HEK293 (cell line): ENCODE data around the gene MRRF.

ENCODE experiments used
- CTCF ChIA-PET: fragments of 350-600 bp; formaldehyde crosslinking; extraction: SDS; loops from one replicate; lab custom pipeline; 2021; ENCODE audit warnings: antibody characterized with exemption; lab: Yijun Ruan, JAX
- POLR2A ChIA-PET: fragments of 300-600 bp; formaldehyde crosslinking; extraction: SDS; loops from one replicate; lab custom pipeline; 2020; ENCODE audit warnings: antibody characterized with exemption, inconsistent platforms; lab: Yijun Ruan, JAX
- H3K27ac ChIP-seq: fragments of 200-500 bp; sonication (Bioruptor generic); 2 replicates; pipeline ENCODE4 v1.5.1; 2014; ENCODE audit warnings: low read depth, low read length, control low read depth, inconsistent platforms; ENCODE audit errors: extremely low read depth
- H3K36me3 ChIP-seq, 2 experiments: fragments of 200-500 bp in 1 of 2; sonication (Bioruptor generic) in 1 of 2; 1 replicate in 1 of 2; 2 replicates in 1 of 2; pipeline ENCODE4 v1.5.1; 2014 to 2017; ENCODE audit warnings: inconsistent platforms in 2 of 2, low read length in 2 of 2; ENCODE audit not compliant: control insufficient read depth in 2 of 2, insufficient read depth in 1 of 2
- H3K4me1 ChIP-seq: fragments of 200-500 bp; sonication (Bioruptor generic); 2 replicates; pipeline ENCODE4 v1.5.1; 2014; ENCODE audit warnings: mild to moderate bottlenecking, low read length, inconsistent platforms; ENCODE audit not compliant: control insufficient read depth, insufficient read depth
- H3K4me3 ChIP-seq: 2 replicates; pipeline ENCODE4 v1.5.1; 2011; ENCODE audit warnings: low read depth, mild to moderate bottlenecking, control low read depth, low read length, moderate library complexity
- H3K9me3 ChIP-seq: fragments of 200-500 bp; sonication (Bioruptor generic); 2 replicates; pipeline ENCODE4 v1.5.1; 2014; ENCODE audit warnings: low read depth, low read length, inconsistent platforms; ENCODE audit not compliant: control insufficient read depth, insufficient read depth
- ATF2 ChIP-seq: fragments of 450-650 bp; formaldehyde crosslinking; IDR thresholded peaks from 2 replicates; pipeline ENCODE4 v1.5.1; 2016; ENCODE audit warnings: missing biosample characterization, missing genetic modification characterization, low read depth
- HIC1 ChIP-seq: fragments of 450-650 bp; formaldehyde crosslinking; IDR thresholded peaks from 2 replicates; pipeline ENCODE4 v1.5.1; 2016; ENCODE audit warnings: missing biosample characterization, missing genetic modification characterization
- INSM2 ChIP-seq: fragments of 450-650 bp; formaldehyde crosslinking; IDR thresholded peaks from 2 replicates; pipeline ENCODE4 v1.5.1; 2016; ENCODE audit warnings: missing biosample characterization, missing genetic modification characterization
- KLF10 ChIP-seq: fragments of 450-650 bp; IDR thresholded peaks from 2 replicates; pipeline ENCODE4 v1.5.1; 2018; ENCODE audit warnings: missing biosample characterization, mild to moderate bottlenecking, missing genetic modification characterization
- PBX3 ChIP-seq: sonication (generic); formaldehyde crosslinking; IDR thresholded peaks from 2 replicates; pipeline ENCODE4 v1.8.1; 2022; ENCODE audit warnings: mild to moderate bottlenecking, moderate library complexity, missing genetic modification reagents
- SCRT1 ChIP-seq: fragments of 450-650 bp; formaldehyde crosslinking; IDR thresholded peaks from 2 replicates; pipeline ENCODE4 v1.5.1; 2016; ENCODE audit warnings: missing biosample characterization, missing genetic modification characterization, borderline replicate concordance
- TCF7L2 ChIP-seq: IDR thresholded peaks from 2 replicates; pipeline ENCODE4 v1.6.1; 2011; ENCODE audit warnings: low read depth, mild to moderate bottlenecking, inconsistent platforms, low read length, moderate library complexity, borderline replicate concordance
- ZFHX2 ChIP-seq: fragments of 450-650 bp; formaldehyde crosslinking; conservative IDR thresholded peaks from 2 replicates; pipeline ENCODE4 v1.5.1; 2016; ENCODE audit warnings: missing biosample characterization, missing genetic modification characterization
- ZNF146 ChIP-seq: fragments of 450-650 bp; formaldehyde crosslinking; IDR thresholded peaks from 2 replicates; pipeline ENCODE4 v1.5.1; 2016; ENCODE audit warnings: missing biosample characterization, missing genetic modification characterization
- ZNF18 ChIP-seq: fragments of 450-650 bp; formaldehyde crosslinking; IDR thresholded peaks from 2 replicates; pipeline ENCODE4 v1.5.1; 2016; ENCODE audit warnings: missing biosample characterization, missing genetic modification characterization
- ZNF214 ChIP-seq: fragments of 450-650 bp; formaldehyde crosslinking; IDR thresholded peaks from 2 replicates; pipeline ENCODE4 v1.5.1; 2017; ENCODE audit warnings: missing biosample characterization, mild to moderate bottlenecking, missing genetic modification characterization, borderline replicate concordance
- ZNF335 ChIP-seq: fragments of 450-650 bp; formaldehyde crosslinking; conservative IDR thresholded peaks from 2 replicates; pipeline ENCODE4 v1.5.1; 2016; ENCODE audit warnings: missing biosample characterization, missing genetic modification characterization
- ZNF398 ChIP-seq: fragments of 450-650 bp; formaldehyde crosslinking; IDR thresholded peaks from 2 replicates; pipeline ENCODE4 v1.5.1; 2017; ENCODE audit warnings: missing biosample characterization, missing genetic modification characterization
- ZNF501 ChIP-seq: fragments of 450-650 bp; formaldehyde crosslinking; IDR thresholded peaks from 2 replicates; pipeline ENCODE4 v1.5.1; 2016; ENCODE audit warnings: missing biosample characterization, missing genetic modification characterization
- ZNF544 ChIP-seq: fragments of 450-650 bp; formaldehyde crosslinking; IDR thresholded peaks from 2 replicates; pipeline ENCODE4 v1.5.0; 2017; ENCODE audit warnings: missing biosample characterization, missing genetic modification characterization
- ZNF629 ChIP-seq: fragments of 450-650 bp; formaldehyde crosslinking; IDR thresholded peaks from 2 replicates; pipeline ENCODE4 v1.5.1; 2017; ENCODE audit warnings: missing biosample characterization, missing genetic modification characterization
- ZNF658 ChIP-seq: fragments of 450-650 bp; formaldehyde crosslinking; IDR thresholded peaks from 2 replicates; pipeline ENCODE4; 2016; ENCODE audit warnings: missing biosample characterization, missing genetic modification characterization
- ZNF704 ChIP-seq: fragments of 450-650 bp; formaldehyde crosslinking; IDR thresholded peaks from 2 replicates; pipeline ENCODE4 v1.5.1; 2016; ENCODE audit warnings: missing biosample characterization, missing genetic modification characterization
- ZNF747 ChIP-seq: fragments of 450-650 bp; formaldehyde crosslinking; IDR thresholded peaks from 2 replicates; pipeline ENCODE4 v1.5.1; 2016; ENCODE audit warnings: missing biosample characterization, missing genetic modification characterization
- ZNF768 ChIP-seq: fragments of 450-650 bp; formaldehyde crosslinking; IDR thresholded peaks from 2 replicates; pipeline ENCODE4 v1.5.1; 2018; ENCODE audit warnings: missing biosample characterization, mild to moderate bottlenecking, missing genetic modification characterization
- ZNF837 ChIP-seq: fragments of 450-650 bp; formaldehyde crosslinking; IDR thresholded peaks from 2 replicates; pipeline ENCODE4 v1.5.1; 2016; ENCODE audit warnings: missing biosample characterization, missing genetic modification characterization
- ZNF843 ChIP-seq: fragments of 450-650 bp; formaldehyde crosslinking; IDR thresholded peaks from 2 replicates; pipeline ENCODE4 v1.5.1; 2016; ENCODE audit warnings: missing biosample characterization, missing genetic modification characterization
- ZSCAN16 ChIP-seq: fragments of 450-650 bp; formaldehyde crosslinking; IDR thresholded peaks from 2 replicates; pipeline ENCODE4 v1.5.1; 2016; ENCODE audit warnings: missing biosample characterization, missing genetic modification characterization
- ZSCAN4 ChIP-seq: fragments of 450-650 bp; formaldehyde crosslinking; IDR thresholded peaks from 2 replicates; pipeline ENCODE4 v1.5.1; 2017; ENCODE audit warnings: missing biosample characterization, missing genetic modification characterization

The MRRF gene

GRCh38 chr9:122228568-122229484 is 35.9 kb upstream of the MRRF start, which contains the start of gene LHX6:
LHX6 (minus strand) TSS chr9:122228957; CDS start chr9:122228740, 217 bp downstream.
- Histone ChIP-seq H3K9me3 (no peaks in the 10 kb centered on the region), H3K4me1 (no peaks in the 10 kb centered on the region), H3K27ac (no peak within 1 kb of the TSS; the same call in 1 of the 2 replicates), H3K4me3 (peak within 1 kb of the TSS; percentile 46), H3K36me3 (no peaks in the 10 kb centered on the region)
- CTCF ChIA-PET = interaction anchor here (0.7 to 1.1 kb wide), 4 partner anchors 41 to 130 kb away, joined by 3 to 4 read pairs (median 4); no protein-coding TSS in a partner anchor
- POLR2A ChIA-PET = interaction anchor here (0.8 to 1.9 kb wide), 3 partner anchors 15 to 71 kb away, joined by 3 to 8 read pairs (median 7); partner anchors contain the start of genes MRRF and RBM18
- TF ChIP-seq ZNF18 (tag by site-specific recombination) = no peak
- TF ChIP-seq ZFHX2 (tag by site-specific recombination) = peak; percentile 70; the same call in 1 of the 2 replicates
- no peak for TF ChIP-seq ZNF837 (tag by site-specific recombination)
- TF ChIP-seq ZNF843 (tag by site-specific recombination) = no peak
- no peak for TF ChIP-seq ZNF658 (tag by site-specific recombination)
- TF ChIP-seq ZNF501 (tag by site-specific recombination) = no peak
- peak; percentile 8; the same call in 1 of the 2 replicates for TF ChIP-seq ZNF335 (tag by site-specific recombination)
- TF ChIP-seq SCRT1 (tag by site-specific recombination) = no peak
- TF ChIP-seq ZSCAN4 (tag by site-specific recombination) = peak; percentile 28; the same call in 1 of the 2 replicates
- no peak for TF ChIP-seq ZNF544 (tag by site-specific recombination)
- TF ChIP-seq ZNF768 (tag by site-specific recombination) = no peak
- TF ChIP-seq ZNF704 = no peak
- TF ChIP-seq ZNF629 (tag by site-specific recombination) = no peak
- TF ChIP-seq PBX3 (CRISPR knock-in tag) = no peak
- no peak for TF ChIP-seq KLF10 (tag by site-specific recombination)
- TF ChIP-seq ZNF747 (tag by site-specific recombination) = no peak
- no peak for TF ChIP-seq ZNF146 (tag by site-specific recombination)
- no peak for TF ChIP-seq ZNF214
- no peak for TF ChIP-seq ZSCAN16
- peak; percentile 97 for TF ChIP-seq ZNF398 (tag by site-specific recombination)
- no peak for TF ChIP-seq INSM2 (tag by site-specific recombination)
- no peak for TF ChIP-seq ATF2 (tag by site-specific recombination)
- no peak for TF ChIP-seq TCF7L2
- no peak for TF ChIP-seq HIC1 (tag by site-specific recombination)
